ENCODE results near the gene PIAS1.

PIAS1 gene

GRCh38 chr15:68184616-68185480 lies 130.7 kb downstream of the PIAS1 start:
- H3K4me1 Mint-ChIP-seq (ENCODE audit: low read depth) = peaks cover 2% of the 10 kb centered on the region
- H3K27me3 Mint-ChIP-seq = no peaks in the 10 kb centered on the region
- no peaks in the 10 kb centered on the region for H3K9me3 Mint-ChIP-seq (ENCODE audit: low read depth)
- H3K4me3 Mint-ChIP-seq = no peak overlapping the region
- H3K27ac Mint-ChIP-seq = peak overlapping the region; percentile 61
- peaks cover 17% of the 10 kb centered on the region for H3K36me3 Mint-ChIP-seq

GRCh38 chr15:68186671-68187397 lies 132.7 kb downstream of the PIAS1 start:
- Mint-ChIP-seq H3K36me3 (peaks cover 17% of the 10 kb centered on the region), H3K27me3 (no peaks in the 10 kb centered on the region), H3K9me3 (ENCODE audit: low read depth) (no peaks in the 10 kb centered on the region), H3K4me3 (no peak overlapping the region), H3K4me1 (ENCODE audit: low read depth) (peaks cover 2% of the 10 kb centered on the region), H3K27ac (peak overlapping the region; percentile 46)

- Mint-ChIP-seq H3K4me3 (no peak overlapping the region), H3K27ac (peak overlapping the region; percentile 46), H3K27me3 (no peaks in the 10 kb centered on the region), H3K9me3 (ENCODE audit: low read depth) (no peaks in the 10 kb centered on the region), H3K4me1 (ENCODE audit: low read depth) (peaks cover 2% of the 10 kb centered on the region), H3K36me3 (peaks cover 17% of the 10 kb centered on the region)
These were observed 133.4 kb downstream of the PIAS1 start for GRCh38 chr15:68187559-68187958.

- H3K27me3 Mint-ChIP-seq = no peaks in the 10 kb centered on the region
- H3K4me1 Mint-ChIP-seq (ENCODE audit: low read depth) = peaks cover 2% of the 10 kb centered on the region
- peak overlapping the region; percentile 12 for H3K27ac Mint-ChIP-seq
- peaks cover 16% of the 10 kb centered on the region for H3K36me3 Mint-ChIP-seq
- H3K9me3 Mint-ChIP-seq (ENCODE audit: low read depth) = no peaks in the 10 kb centered on the region
- no peak overlapping the region for H3K4me3 Mint-ChIP-seq
These were observed 134.5 kb downstream of the PIAS1 start for GRCh38 chr15:68188647-68189046.

GRCh38 chr15:68190048-68190447 lies 135.9 kb downstream of the PIAS1 start:
- no peak overlapping the region for H3K4me3 Mint-ChIP-seq
- no peaks in the 10 kb centered on the region for H3K27me3 Mint-ChIP-seq
- H3K9me3 Mint-ChIP-seq (ENCODE audit: low read depth) = no peaks in the 10 kb centered on the region
- H3K27ac Mint-ChIP-seq = no peak overlapping the region
- peaks cover 11% of the 10 kb centered on the region for H3K36me3 Mint-ChIP-seq
- H3K4me1 Mint-ChIP-seq (ENCODE audit: low read depth) = peaks cover 2% of the 10 kb centered on the region

GRCh38 chr15:68191555-68191954 lies 137.4 kb downstream of the PIAS1 start:
- H3K27me3 Mint-ChIP-seq = no peaks in the 10 kb centered on the region
- H3K4me1 Mint-ChIP-seq (ENCODE audit: low read depth) = peaks cover 2% of the 10 kb centered on the region
- no peak overlapping the region for H3K27ac Mint-ChIP-seq
- peaks cover 8% of the 10 kb centered on the region for H3K36me3 Mint-ChIP-seq
- no peaks in the 10 kb centered on the region for H3K9me3 Mint-ChIP-seq (ENCODE audit: low read depth)
- no peak overlapping the region for H3K4me3 Mint-ChIP-seq

- Mint-ChIP-seq H3K9me3 (ENCODE audit: low read depth) (no peaks in the 10 kb centered on the region), H3K36me3 (peaks cover 8% of the 10 kb centered on the region), H3K27me3 (no peaks in the 10 kb centered on the region), H3K27ac (no peak overlapping the region), H3K4me1 (ENCODE audit: low read depth) (peaks cover 2% of the 10 kb centered on the region), H3K4me3 (no peak overlapping the region)
These were observed 138.0 kb downstream of the PIAS1 start for GRCh38 chr15:68192117-68192516.

GRCh38 chr15:68192804-68193486 lies 138.8 kb downstream of the PIAS1 start:
- no peaks in the 10 kb centered on the region for H3K4me1 Mint-ChIP-seq (ENCODE audit: low read depth)
- H3K27ac Mint-ChIP-seq = peak overlapping the region; percentile 28
- peaks cover 5% of the 10 kb centered on the region for H3K36me3 Mint-ChIP-seq
- no peaks in the 10 kb centered on the region for H3K9me3 Mint-ChIP-seq (ENCODE audit: low read depth)
- no peaks in the 10 kb centered on the region for H3K27me3 Mint-ChIP-seq
- H3K4me3 Mint-ChIP-seq = no peak overlapping the region

- Mint-ChIP-seq H3K27ac (no peak overlapping the region), H3K9me3 (ENCODE audit: low read depth) (no peaks in the 10 kb centered on the region), H3K36me3 (peaks cover 3% of the 10 kb centered on the region), H3K4me1 (ENCODE audit: low read depth) (no peaks in the 10 kb centered on the region), H3K4me3 (no peak overlapping the region), H3K27me3 (no peaks in the 10 kb centered on the region)
These were observed 141.4 kb downstream of the PIAS1 start for GRCh38 chr15:68195336-68196112.

GRCh38 chr15:68196445-68197169 lies 142.5 kb downstream of the PIAS1 start:
- Mint-ChIP-seq H3K9me3 (ENCODE audit: low read depth) (no peaks in the 10 kb centered on the region), H3K4me3 (no peak overlapping the region), H3K27me3 (no peaks in the 10 kb centered on the region), H3K27ac (peak overlapping the region; percentile 28), H3K4me1 (ENCODE audit: low read depth) (no peaks in the 10 kb centered on the region), H3K36me3 (peaks cover 3% of the 10 kb centered on the region)

GRCh38 chr15:68197170-68197492 lies 143.0 kb downstream of the PIAS1 start:
- Mint-ChIP-seq H3K27ac (peak overlapping the region; percentile 28), H3K9me3 (ENCODE audit: low read depth) (no peaks in the 10 kb centered on the region), H3K27me3 (no peaks in the 10 kb centered on the region), H3K36me3 (peaks cover 3% of the 10 kb centered on the region), H3K4me3 (no peak overlapping the region), H3K4me1 (ENCODE audit: low read depth) (no peaks in the 10 kb centered on the region)

- H3K27me3 Mint-ChIP-seq = no peaks in the 10 kb centered on the region
- H3K4me3 Mint-ChIP-seq = no peak overlapping the region
- H3K9me3 Mint-ChIP-seq (ENCODE audit: low read depth) = no peaks in the 10 kb centered on the region
- no peaks in the 10 kb centered on the region for H3K4me1 Mint-ChIP-seq (ENCODE audit: low read depth)
- peaks cover 3% of the 10 kb centered on the region for H3K36me3 Mint-ChIP-seq
- no peak overlapping the region for H3K27ac Mint-ChIP-seq
These were observed 143.7 kb downstream of the PIAS1 start for GRCh38 chr15:68197661-68198437.

GRCh38 chr15:68199340-68199739 lies 145.2 kb downstream of the PIAS1 start:
- H3K27ac Mint-ChIP-seq = no peak overlapping the region
- no peak overlapping the region for H3K4me3 Mint-ChIP-seq
- no peaks in the 10 kb centered on the region for H3K9me3 Mint-ChIP-seq (ENCODE audit: low read depth)
- H3K36me3 Mint-ChIP-seq = no peaks in the 10 kb centered on the region
- no peaks in the 10 kb centered on the region for H3K27me3 Mint-ChIP-seq
- H3K4me1 Mint-ChIP-seq (ENCODE audit: low read depth) = no peaks in the 10 kb centered on the region

Measured in activated naive CD8-positive, alpha-beta T cell (primary cell).